Measurements from ENCODE around the gene PLAAT5.
A peak's percentile ranks its signal among the peaks of the same experiment; 100 is the strongest.

Gene PLAAT5

DNA sequence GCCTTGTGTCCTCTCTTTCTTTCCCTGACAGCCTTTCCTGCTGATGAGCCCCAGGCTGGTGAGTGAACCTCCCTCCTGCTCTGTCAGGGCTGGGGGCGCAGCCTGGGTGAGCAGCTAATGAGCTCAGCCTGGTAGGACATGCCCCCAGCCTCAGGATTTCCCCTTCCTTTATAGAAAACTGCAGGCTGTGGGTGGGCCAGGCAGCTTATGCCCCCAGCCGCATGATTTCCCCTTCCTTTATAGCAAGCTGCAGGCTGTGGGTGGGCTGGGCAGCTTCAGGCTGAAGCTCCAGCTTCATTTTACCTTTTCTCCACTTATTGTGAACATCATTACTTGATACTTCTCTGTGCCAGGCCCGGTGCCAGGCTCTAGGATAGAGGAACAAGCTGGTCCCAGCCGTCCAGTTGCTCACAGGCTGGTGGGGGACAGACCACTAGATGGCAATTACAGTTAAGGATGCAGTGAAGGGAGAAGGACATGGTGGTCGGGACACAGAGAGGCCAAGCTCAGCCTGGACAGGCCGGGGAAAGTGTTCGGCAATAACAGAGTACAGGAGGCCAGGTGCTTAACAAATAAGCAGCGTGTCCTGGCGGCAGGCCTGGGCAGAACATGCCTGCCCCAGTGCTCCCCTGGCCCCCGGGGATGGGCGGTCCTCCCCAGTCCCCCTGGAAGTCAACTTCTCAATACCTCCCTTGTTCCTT lies 20.2 kb upstream of the PLAAT5 start:
- DNase-seq = no peak

DNA sequence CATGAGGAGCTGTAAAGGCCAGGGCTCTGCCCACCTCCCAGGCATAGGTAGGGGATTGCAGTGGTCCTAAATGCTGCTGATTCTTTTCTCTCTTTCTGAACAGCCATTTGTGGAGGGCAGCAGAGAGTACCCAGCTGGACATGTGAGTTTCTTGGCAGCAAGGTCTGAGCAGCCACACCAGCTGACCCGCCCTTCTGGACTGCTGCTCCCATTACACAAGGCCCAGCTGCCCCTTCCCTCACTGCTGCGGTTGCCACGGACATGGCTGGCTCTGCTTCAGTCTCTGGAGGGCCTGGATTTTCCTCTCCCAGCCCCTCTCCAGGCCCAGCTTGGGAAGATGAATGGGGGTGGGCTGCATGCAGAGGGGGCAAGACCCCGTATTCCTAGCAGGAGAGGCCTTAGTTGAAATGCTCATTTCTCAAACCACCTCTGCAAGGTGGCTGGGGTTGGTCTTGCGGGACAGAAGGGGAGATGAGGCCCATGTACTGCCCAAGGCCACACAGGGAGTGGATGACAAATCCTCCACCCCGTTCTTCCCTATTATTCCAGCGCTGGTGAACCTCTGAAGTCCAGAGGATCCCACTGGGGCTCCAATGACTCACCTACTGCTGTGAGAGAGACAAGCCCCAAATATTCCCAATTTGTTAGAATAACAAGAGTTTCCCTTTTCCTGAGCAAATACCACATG lies 19.5 kb upstream of the PLAAT5 start:
- DNase-seq = no peak

DNA sequence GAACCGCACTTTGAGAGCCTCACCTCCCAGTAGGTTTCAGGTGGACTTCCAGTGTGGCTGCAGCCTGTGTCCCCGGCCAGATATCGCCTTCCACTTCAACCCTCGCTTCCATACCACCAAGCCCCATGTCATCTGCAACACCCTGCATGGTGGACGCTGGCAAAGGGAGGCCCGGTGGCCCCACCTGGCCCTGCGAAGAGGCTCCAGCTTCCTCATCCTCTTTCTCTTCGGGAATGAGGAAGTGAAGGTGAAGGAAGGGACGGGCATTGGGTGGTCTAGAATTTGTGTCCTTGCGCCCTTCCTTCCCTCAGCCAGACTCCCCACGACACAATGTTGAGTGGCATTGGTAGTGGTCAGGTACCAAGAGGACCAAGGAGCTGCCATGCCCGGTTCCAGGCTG lies 17.8 kb upstream of the PLAAT5 start:
- DNase-seq = no peak

- DNase-seq = no peak
Observed at GRCh38 chr11:63508009-63508408, 17.0 kb upstream of the PLAAT5 start.

DNA sequence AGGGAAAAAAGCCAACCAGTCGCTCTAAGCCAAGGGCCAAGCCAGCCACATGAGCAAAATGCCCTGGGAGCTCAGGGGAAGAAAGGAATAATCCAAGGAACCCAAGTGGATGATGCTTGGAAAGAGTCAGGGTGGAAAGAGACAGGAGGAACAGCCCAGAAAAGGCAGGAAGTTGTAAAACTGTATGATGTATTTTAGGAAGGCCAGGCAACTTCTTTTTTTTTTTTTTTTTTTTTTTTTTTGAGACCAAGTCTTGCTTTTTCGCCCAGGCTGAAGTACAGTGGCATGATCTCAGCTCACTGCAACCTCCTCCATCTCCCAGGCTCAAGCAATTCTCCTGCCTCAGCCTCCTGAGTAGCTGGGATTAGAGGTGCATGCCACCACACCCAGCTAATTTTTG lies 16.5 kb upstream of the PLAAT5 start:
- DNase-seq = no peak

- no peak for DNase-seq
Observed at GRCh38 chr11:63506876-63507275, 15.9 kb upstream of the PLAAT5 start.

GRCh38 chr11:63505857-63506528 lies 15.0 kb upstream of the PLAAT5 start, which contains the start of gene LGALS12:
TSS of gene LGALS12 (plus strand) at chr11:63506084. CDS start at chr11:63506459, 375 bp downstream.
- DNase-seq = no peak

- DNase-seq = no peak
Observed at GRCh38 chr11:63504933-63505586, 14.1 kb upstream of the PLAAT5 start.

GRCh38 chr11:63504054-63504453 lies 13.1 kb upstream of the PLAAT5 start:
- DNase-seq = no peak

- no peak for DNase-seq
Observed at GRCh38 chr11:63503492-63503891, 12.5 kb upstream of the PLAAT5 start.

- no peak for DNase-seq
Observed at GRCh38 chr11:63502252-63502820, 11.4 kb upstream of the PLAAT5 start.

GRCh38 chr11:63501236-63501635 lies 10.3 kb upstream of the PLAAT5 start:
- DNase-seq = no peak

DNA sequence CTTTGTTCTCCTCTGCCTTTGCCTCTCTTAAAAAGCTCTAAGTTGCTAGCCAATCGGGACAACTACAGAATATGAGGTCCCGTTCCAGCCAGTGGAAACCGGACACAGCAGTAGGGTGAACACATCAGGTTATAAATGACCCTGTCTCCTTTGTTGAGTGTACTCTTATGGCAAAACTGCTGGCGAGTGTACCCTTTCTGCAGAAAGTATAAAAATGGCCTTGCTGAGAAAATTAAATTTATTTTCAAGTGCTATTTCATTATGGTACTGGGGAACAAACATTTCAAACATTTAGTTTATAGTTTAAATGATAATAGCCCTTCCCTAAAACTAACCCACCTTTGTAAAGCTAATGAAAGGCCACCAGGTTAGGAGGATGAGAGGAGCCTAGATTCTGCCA lies 8.9 kb upstream of the PLAAT5 start:
- no peak for DNase-seq

- no peak for DNase-seq
Observed at GRCh38 chr11:63494975-63495374, 4.0 kb upstream of the PLAAT5 start.

DNA sequence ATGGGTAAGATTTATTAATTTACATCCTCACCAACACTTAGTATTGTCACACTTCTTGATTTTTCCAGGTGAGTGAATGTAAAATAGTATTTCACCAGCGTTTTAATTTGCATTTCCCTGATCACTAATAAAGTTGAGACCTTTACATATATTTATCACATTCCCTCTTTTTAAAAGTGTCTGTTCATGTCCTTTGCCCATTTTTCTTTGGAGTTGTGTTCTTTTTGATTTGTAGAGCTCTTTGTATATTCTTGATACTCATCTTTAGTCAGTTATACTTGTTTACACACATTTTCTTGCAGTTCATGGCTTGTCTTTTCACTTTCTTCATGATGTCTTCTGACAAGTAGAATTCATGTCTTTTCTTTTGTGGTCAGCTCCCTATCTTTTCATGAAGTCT lies 2.2 kb upstream of the PLAAT5 start:
- no peak for DNase-seq

- no peak for DNase-seq
Observed at GRCh38 chr11:63492441-63492840, 1.5 kb upstream of the PLAAT5 start.

DNA sequence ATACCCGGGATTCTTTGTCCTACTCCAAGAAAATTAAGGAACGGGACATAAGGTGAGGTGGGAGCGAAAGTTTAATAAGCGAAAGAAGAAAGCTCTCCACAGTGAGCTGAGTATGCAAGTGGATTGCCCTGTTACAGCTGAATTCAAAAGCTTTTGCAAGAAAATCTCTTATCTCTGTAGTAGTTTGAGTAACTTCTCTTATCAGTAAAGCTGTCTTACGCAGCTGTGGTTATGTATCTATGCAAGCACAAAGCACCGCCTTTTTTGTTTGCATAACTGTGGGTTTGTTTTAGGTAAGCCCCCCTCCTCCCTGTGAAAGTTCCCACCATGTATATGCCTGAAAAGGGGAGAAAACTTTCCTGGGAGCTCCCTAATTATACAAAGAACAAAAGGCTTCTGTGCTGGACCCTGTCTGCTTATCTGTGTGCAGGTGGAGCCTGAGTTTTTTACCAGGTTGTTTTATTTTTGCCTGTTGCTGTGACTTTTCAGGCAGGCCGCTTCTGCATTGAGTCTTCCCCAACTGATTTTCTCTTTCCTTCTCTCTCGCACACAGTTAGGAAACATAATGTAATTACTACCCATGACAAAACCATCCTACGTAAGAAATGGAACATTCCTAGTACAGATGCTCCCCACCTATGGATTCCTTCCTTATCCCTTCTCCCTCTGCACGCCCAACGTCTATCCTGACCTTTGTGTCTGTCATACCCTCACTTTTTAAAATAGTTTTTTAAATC lies 837 bp upstream of the PLAAT5 start:
- DNase-seq = no peak

DNA sequence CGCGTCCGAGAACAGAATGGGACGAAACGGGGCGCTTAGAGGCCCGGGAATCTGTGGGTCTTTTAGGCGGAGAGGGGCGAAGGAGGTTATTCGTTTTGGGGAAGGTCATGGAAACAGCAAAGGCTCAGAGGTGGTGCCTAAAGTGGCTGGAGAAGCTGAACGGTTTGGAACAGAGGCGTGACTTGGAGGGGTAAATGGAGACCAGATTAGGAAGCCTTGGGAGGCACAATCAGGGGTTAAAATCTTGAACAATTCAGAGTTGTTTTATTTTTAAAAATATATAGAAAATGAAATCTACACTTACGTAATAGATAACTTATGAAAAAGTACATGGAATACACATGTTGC lies 247 bp upstream of the PLAAT5 start:
- no peak for DNase-seq

- DNase-seq = no peak
Observed at GRCh38 chr11:63489879-63490278, 1.1 kb downstream of the PLAAT5 start.

- DNase-seq = no peak
Observed at GRCh38 chr11:63488789-63489188, 2.2 kb downstream of the PLAAT5 start.

- DNase-seq = no peak
Observed at GRCh38 chr11:63485777-63486176, 5.2 kb downstream of the PLAAT5 start.

DNA sequence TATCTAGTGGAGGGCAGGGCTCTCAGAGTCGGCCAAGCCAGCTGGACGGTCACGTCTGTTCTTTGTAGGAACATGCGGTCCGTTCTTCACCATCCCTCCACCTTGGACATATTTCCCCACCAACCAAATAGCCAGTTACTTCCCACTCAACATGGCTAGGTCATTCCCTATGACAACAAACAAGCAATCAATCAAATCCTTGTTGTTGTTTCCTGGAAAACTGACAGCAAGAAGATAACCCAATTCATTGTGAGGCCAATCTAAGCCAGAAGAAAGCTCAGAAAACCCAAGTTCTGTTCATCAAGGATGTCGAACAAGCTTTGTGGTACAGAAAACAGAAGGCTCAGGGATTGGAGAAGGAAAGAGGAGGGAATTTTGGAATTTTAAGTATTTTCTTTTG lies 10.9 kb downstream of the PLAAT5 start:
- DNase-seq = no peak

DNA sequence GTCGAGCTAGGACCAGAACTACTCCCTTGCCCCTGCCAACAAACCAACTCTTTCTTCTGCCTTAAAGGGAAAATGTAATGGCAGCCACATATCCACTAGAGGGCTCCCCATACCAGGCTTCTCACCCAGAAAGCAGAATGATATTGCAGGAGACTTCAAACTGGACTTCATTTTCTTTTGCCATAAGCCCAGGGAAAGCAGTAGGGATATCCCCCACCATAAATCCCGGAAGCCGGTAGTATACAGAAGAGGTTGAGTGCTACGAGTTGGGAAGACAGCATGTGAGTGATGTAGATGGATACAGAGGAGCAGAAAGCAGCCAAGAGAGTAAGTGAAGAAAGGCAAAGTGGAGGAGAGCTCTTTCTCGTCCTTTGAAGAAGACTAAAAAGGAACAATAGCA lies 12.1 kb downstream of the PLAAT5 start:
- DNase-seq = peak; percentile 69

Data from right forelimb (tissue), 1 donor.